GM18858 (cell line): ENCODE results near the gene C1GALT1C1.

Experiments
- ATAC-seq: cut with Tn5 transposase; IDR thresholded peaks from one replicate; pipeline ENCODE4 v1.9.1; 2021; ENCODE audit not compliant: unreplicated experiment

The C1GALT1C1 gene

DNA sequence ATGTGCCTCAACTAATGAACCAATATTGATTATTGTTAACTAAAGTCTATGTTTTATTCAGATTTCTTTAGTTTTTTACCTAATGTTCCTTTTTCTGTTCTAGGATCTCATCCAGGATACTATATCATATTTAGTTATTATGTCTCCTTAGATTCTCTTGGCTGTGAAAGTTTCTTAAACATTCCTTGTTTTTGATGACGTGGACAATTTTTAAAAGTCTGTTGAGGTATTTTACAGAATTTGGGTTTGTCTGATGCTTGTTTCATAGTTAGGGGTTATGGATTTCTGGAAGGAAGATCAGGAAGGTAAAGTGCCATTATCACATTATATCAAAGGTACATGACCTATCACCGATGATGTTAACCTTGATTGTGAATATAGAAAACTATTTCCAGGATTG is 44.2 kb downstream of the C1GALT1C1 start:
- no peak for ATAC-seq
